ENCODE measurements around the gene OR56A4.
"Not testable (repeated sequence)": the region's sequence is repeated elsewhere in the genome, so short reads cannot be mapped to it uniquely, and the experiment has no call there.

The OR56A4 gene

GRCh38 chr11:5960704-5961320 lies 45.9 kb downstream of the OR56A4 start:
- not testable (repeated sequence) for DNase-seq (ENCODE audit: low spot score)

- DNase-seq (ENCODE audit: low spot score) = no peak
Measured at GRCh38 chr11:5955586-5955985, 51.2 kb downstream of the OR56A4 start.

Measured in germinal center (tissue), 1 donor.